ENCODE results near the gene LARGE1.

The LARGE1 gene

DNA sequence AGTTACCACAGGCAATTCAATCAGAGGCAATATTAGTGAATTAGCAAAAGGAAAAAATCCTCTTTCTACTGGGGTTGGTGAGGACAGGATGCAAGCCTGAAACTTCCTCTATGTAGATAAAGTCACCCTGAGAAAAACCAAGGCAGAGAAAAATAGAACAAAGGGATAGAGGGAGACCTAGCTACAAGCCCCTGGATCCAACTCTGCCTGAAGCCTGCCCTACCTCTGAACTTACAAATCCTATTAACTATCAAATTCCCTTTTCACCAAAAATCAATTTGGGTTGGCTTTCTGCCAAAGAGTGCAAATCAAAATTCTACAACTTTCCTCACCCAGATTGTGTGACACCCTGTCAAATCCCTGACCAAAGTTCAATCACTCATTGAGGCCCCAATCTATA is 161.3 kb downstream of the LARGE1 start:
- no peak for DNase-seq

DNA sequence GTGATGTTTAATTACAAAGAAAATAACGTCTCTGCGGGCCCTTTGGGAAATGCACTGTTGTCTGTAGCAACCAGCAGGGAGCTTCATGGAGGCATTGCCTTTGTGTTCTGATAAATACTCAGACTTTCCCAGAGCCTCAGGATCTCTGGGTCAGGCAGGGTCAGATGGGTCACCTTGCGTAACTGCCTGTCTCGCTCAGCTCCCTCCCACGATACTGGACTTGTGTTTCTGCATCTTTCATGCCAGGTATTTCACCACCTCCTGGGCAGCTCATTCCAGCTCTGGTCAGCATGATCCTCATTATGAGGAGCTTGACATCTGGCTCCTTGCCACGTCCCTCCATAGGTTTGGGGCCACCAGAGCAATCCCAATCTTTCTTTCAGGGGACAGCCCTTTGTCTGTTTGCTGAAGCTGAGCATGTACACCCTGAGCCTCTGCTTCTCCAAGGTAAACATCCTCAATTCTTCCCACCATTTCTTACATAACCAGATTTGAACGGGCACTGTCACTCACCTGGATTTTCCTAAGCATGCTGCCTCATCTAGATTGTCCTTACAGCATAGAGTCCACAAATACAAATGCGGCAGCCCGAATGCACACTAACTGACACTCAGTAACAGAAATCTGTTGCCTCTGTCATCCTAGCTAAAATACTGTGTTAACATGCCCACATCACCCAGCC is 162.3 kb downstream of the LARGE1 start:
- no peak for DNase-seq

DNA sequence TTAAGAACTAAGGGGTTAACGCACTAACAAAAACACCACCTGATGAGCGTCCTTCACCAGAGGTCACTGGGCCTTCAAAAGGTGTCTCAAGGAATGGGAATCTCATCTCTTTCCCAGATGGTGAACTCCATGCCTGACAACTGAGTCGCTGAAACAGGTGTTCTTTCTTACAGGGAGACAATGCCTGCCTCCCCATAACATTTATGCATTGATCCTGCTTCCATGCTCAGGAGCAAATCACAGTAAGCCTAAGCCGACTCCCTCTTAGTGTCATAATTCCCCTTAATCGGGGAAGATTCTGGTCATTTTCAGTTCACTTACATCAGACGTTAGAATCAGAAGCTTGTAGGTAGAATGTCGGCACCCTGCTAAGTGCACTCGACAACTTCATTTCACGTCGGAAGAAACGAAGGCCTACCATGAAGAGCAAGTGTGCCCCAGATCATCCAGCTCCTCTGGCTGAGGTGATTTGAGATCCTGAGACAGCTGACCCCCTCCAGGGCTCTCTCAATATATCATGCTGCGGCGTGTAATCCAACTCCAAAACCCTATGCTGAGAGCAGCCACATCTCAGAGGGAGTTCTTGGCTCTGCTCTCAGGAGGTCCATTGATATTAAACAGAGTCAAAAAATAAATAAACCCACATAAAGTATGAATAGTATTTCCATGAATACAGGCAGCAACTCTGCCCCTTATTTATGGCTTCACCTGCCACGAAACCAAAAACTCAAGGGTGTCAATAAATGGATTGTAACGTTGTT is 163.1 kb downstream of the LARGE1 start:
- DNase-seq = no peak

DNA sequence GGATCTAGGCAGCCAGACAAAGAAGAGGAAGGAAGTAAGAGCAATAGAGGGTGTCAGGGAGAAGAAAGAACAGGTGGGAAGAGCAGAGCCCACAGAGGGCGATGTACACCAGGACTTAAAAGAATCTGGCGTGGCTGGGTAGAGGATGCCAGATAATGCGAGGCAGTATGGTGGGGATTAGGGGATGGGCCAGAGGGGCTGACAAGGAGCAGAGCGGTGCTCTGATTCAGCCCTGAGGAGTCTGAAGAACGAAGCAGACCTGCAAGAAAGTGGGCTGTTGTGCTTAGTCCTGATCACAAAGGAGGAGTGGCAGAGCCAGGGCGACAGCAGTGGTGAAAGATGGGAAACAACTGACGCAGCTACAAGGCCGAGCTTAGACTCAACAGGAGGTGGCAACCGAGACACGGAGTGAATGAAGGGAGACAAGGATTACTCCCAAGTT is 163.7 kb downstream of the LARGE1 start:
- DNase-seq = no peak

DNA sequence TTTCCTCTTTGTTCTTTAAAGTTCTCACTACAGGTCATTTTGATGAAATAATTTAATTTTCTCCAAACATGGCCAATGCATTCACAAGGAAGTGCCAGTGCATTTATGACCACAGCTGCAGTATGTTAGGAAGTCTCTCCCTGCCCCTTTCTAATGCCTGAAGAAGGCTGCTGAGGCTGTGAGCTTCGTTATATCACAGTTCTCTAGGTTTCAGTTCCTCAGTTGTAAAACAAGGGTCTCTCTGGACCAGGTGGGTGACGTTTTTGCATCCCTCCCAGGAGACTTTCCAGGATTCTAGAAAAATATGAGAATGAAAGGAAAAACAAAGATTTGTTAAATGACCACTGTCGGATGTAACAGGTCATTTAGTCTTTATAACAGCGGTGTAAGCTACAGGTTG is 171.6 kb downstream of the LARGE1 start:
- DNase-seq = no peak

DNA sequence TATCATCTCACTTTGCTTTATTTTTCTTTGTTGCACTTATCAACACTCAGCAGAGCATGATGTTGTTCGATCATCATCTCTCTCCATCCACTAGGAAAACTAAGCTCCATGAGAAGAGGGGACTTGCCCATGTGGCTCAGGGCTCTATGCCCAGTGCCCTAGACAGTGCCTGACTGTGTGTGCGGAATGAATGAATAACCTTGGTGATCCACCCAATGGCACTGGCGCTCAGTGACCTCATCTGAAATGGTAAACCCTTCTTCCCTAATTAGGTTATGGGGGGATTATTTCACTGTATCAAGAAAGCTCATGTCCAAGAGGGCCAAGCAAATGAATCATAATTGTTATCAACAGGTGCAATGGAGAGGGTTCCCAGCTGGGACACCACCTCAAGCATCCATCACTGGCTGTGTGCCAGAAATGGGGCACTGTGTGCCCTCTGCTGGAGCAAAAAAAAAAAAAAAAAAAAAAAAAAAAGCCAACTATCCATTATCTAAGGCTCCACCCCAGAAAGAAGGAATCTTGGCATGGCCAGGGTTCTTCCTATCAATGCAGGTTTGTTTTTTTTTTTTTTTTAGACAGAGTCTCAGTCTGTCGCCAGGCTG is 172.6 kb downstream of the LARGE1 start:
- DNase-seq = no peak

DNA sequence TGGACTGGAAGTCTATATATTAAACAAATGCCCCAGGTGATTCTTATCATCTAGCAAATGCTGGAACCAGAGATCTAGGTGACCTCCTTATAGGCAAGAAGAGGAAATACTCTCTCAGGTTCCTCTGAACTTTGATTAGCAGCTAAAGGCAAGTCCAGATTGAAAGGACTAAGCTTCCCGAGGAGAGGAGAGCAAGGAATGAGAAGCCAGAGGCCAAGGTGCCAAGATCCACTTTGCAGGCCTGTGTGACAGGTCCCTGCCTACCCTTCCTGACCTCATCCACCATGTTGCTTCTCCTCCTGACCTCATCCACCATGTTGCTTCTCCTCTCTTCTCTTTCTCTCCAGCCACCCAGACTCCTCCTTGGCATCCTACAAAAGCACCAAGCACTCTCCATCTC is 173.2 kb downstream of the LARGE1 start:
- no peak for DNase-seq

DNA sequence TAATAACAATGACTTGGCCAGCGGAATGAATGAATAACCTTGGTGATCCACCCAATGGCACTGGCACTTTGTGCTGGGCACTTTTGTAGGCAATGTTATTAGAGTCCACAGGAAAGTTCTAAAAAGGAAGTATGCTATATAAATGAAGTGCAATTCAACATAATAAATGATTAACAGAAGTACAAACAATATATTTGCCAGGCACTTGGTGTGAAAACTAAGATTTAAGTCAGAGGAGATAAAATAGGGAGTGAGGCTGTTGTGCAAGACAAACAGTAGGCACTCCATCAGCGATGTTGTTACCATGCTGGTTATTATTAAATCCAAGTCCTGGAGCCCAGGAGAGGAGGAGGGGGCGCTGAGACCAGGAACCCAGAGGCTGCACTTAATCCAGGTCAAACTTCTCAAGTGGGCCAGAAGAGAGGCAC is 173.8 kb downstream of the LARGE1 start:
- no peak for DNase-seq

DNA sequence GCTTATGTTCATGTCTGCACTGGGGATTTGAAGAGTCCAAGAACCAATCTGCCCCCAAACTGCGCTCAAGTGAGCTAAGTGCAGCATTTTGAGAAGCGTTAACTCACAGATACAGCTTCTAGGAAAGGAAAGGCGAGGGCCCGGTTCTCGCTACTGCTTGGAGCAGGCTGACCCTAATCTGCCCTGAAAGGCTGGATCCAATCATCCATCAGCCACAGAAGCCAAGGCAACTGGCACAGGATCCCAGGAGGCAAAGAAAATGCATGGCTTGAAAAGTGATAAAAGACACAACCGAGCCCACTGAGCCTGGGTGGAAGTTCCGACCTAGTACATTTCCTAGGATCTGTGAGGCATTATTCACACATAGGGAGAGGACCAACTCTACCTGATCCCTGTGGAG is 174.8 kb downstream of the LARGE1 start:
- DNase-seq = no peak

DNA sequence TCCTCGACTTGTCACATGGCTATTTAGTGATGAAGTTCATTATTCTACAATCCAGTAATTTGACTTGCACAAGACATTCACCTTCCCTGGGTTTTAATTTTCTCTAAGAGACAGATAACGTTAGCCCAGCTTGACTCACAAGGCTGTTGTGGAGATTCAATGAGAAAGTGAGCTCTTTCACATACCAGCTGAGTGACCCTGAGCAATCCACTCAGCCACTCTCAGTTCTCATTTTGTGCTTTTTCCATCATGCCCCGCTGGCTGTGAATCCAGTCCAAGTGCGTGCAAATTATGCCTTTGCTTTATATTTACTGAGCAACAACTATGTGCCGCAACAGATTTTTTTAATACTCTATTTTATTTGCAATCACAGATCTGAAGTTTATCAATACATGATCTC is 176.5 kb downstream of the LARGE1 start:
- no peak for DNase-seq

DNA sequence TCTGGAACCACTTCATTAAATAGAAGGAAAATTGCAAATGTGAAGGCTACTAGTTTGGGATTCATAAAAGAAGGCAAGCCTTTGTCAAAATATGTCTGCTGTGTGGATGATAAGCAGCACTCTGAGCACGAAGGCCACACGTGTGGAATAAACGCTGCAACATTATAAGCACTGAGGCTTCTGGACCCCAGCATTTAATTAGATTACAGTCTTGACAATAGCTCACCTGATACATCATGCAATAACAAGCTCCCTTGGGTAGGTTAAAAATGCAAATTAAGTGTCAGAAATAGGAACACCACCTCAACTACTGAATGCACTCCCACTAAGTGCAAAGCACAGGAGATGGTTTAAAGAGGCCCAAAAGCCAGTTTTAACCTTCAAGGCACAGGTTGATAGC is 179.3 kb downstream of the LARGE1 start:
- DNase-seq = no peak

DNA sequence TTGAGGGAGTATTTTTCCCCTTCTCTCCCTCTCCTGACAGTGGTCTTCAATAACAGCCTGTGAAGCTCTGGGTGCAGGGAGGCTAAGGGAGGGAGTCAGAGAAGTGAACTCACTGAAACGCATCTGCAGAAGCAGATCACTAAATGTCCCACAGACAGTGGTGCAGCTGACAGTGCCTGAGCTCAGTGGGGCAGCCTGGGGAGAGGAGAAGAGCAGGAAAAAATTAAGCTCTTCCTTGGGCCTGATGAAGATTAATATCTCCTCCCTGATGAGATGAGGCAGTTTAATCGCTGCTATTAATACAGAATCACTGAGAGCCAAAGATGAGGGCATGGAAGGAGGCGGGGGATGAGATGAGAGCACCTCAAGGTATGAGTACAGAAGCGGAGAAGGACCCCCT is 180.8 kb downstream of the LARGE1 start:
- no peak for DNase-seq

DNA sequence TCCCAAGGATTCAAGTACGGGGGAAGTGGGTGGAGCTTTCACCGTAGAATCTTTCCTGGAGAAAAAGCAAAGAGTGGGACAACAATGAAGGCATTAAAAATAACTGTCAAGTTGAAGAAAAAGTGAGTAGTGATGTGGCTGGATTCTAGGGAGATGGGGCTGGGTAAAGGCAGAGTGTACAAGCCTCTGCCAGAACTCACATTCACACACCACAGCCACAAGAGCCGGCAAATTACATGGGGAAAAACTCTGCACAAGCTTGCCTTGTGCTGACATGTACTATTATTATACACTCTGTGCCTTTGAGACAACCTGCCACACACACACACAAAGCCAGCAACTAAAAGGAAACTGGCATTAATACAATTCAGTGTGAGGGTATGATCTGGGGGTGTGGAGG is 182.6 kb downstream of the LARGE1 start:
- DNase-seq = no peak

DNA sequence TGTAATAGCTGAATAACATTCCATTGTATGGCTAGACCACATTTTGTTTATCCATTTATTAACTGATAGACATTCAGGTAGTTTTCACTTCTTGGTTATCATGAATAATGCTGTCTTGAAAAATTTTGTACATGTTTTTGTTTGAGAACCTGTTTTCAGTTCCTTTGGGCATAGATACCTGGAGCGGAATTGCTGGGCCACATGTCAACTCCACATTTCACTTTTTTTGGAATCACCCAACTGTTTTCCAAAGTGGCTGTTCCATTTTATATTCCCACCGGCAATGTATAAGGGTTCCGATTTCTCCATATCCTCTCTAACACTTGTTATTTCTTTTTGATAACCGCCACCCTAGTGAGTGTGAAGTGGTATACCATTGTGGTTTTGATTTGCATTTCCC is 184.3 kb downstream of the LARGE1 start:
- no peak for DNase-seq

DNA sequence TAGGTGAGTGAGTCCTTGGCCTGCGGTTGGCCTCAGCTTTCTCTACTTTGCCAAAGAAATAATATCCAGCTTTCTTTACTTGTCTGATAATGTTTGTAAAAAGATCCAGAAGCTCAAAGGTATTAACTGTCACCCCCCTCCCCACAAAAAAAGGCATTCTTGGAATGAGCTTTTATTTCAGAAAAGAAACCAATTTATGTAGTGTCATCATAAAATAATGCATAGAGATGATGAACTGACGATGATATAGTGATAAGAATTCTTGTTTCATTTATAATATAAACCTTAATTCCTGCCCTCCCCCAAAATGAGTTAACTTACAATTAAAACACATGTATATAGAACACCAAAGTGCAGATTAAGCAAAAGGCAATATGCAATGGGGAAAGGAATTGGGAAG is 191.4 kb downstream of the LARGE1 start:
- no peak for DNase-seq

DNA sequence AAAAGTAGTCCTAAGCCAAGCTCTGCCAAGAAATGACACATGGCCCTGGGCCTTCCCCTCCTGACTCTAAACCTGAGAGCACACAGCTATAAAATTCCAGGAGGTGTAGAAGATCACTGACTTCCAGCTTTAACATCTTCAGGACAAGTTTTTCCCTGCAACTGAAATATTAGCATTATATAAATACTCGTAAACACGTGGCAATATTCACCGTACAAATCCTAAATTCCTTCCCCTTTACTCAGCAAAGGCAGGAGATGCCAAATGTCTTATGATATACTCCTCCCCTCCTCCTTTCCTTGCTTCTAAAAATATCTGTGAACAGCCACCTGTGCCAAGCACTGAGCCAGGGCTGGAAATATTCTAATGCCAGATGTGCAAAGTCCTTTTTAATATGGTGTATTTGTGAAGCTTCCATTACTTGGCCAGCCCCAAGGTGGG is 194.0 kb downstream of the LARGE1 start:
- DNase-seq = no peak

DNA sequence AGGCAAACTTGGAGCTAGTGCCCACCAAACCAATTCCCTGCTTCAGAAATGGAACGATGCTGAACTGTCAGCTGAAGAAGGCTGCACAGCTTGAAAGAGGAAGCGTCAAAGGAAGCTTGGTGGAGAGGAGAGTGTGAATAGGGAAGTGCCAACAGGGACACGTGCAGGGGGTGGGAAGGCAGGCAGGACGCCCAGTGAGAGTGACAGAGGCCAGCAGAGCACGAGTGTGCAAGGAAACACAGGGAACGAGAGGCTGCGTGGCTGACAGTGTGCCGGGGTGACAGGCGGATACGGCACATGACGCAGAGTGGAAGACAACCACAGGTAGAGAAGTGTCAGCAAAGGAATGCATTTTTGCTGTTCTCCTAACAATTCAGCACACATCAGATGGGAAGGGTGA is 196.4 kb downstream of the LARGE1 start:
- no peak for DNase-seq

DNA sequence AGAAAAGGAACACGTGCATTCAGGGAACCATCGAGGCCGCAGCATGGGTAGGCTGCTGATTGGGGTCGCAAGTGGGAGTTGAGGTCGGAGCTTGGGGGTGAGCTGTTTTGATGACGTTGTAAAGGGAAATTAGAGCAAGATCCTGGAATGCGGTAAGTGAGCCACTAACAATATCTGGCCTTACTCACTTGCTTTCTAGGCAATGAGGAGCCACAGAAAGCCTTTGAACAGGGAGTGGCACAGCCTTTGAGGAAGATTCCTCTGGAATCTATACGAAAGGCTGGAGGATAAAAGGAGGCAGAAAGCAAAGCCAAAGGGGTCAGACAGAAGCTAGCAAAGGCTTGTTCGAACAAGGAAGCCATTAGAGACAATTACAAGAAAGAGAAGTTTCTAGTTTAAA is 197.5 kb downstream of the LARGE1 start:
- no peak for DNase-seq

DNA sequence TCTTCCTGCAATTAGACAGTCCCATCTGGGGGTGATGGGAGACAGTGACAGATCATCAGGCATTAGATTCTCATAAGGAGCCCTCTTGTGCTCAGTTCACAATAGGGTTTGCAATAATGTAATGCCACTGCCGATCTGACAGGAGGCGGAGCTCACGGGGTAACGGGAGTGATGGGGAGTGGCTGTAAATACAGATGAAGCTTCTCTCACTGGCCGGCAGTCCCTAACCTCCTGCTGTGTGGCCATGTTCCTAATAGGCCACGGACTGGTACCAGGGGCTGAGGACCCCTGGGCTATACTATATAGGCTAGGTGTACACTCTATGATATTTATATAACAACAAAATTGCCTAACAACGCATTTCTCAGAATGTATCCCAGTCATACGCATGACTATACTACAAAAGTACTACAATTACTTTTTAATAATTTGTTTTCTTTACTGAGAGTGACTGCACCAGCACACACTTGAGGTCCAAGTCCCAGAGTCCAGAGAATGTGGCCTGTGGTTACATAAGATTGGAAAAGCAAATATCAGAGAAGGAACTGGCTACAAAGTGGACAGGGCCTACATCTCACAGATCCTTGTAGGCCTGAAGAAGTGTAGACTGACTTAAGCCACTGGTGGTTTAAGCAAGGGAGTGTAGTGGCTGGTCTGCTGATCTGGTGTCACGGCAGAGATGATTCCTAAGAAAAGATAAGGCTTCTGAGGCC is 200.0 kb downstream of the LARGE1 start:
- DNase-seq = no peak

DNA sequence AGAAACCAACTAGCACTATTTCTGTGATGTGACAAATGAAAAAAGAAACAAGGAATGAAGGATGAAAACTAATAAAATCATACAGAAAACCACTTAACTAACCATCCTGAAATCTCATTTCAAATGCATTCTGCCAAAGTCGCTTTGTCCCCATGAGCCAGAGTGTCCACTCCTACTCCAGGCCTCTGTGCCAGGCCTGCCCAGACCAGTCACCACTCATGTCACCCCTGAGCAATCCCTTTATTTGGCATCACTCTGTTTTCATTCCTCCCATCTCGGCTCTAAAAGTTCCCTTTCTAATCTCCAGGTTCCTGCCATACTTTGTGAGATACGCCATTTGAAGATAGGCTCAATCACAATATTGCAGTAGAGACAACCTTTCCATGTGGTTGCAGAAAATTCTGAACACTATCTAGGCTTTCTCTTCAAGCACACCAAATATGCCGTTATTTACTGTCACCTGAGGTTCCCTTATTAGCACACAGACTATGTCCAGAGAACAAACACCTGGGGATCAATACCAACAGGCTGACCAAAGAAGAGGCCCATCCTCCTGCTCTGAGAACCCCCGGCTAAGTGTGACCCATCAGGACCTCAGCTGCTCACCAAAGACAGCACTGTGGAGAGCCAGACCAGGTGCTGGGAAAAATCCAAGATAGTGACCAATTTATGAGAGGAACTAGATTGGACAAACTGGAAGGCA is 202.4 kb downstream of the LARGE1 start:
- DNase-seq = no peak

DNA sequence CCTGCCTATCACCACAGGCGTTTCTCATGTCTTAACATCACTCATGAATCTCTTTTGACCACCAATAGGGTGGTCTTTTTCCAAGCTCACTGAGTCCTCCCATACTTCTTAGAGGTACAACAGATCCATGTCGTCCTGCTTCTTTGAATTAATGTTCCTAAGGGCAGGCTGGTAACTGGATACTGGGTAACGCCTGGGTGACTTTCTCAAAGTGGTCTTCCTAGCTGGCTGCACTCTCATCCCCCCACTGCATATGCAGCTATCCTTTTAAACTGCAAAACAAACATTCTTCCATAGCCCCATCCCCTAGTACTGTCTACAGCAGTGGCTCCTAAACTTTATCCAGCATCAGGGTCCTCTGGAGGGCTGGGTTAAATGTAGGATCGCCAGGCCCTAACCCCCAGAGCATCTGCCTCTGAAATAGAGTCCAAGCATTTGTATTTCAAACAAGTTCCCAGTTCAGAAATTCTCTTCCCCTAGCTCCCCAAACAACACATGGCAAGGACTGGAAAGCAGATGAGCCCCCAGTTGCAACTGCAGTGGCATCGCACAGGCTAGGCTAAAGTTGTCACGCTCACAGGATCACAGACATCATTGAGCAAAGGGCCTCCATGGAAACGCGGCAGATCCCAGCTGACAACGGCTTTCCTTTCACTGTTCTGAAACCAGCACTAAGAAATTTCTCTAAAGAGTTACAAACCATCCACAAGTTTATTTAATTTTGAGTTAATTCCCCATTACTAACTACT is 204.9 kb downstream of the LARGE1 start:
- no peak for DNase-seq

DNA sequence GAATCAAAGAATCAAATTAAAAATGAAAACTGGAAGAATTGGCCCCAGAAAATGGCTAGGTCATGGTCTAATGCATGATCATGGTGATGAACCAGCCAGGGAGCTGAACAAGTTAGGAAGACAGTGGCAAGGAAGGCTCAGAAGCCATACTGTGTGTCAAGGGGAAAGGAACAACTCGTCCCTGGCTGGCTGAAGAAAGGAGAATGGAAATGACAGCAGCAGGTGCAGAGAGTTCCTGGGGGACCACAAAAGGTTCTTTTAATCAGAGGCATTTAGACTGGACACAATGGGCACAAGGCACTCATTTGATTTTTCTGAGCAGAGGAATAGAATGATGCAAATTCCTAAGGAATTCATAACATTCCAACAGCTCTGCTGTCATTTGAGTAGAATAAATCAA is 209.9 kb downstream of the LARGE1 start:
- DNase-seq = no peak
